GM18951 (cell line): ENCODE results near the gene UTP25.

Experiments used
- POLR2A ChIP-seq: IDR thresholded peaks from 4 replicates; pipeline ENCODE4 v1.6.1; 2011; ENCODE audit warnings: mild to moderate bottlenecking; ENCODE audit not compliant: insufficient read length, insufficient read depth; ENCODE audit errors: extremely low read depth
- in situ Hi-C: fragments of 300-500 bp; cut with MboI; formaldehyde crosslinking; loops from one replicate; pipeline ENCODE4 v1.12.0; 2022; ENCODE audit warnings: low sequenced_read_pairs, mixed read lengths, inconsistent platforms; ENCODE audit not compliant: unreplicated experiment

The UTP25 gene

GRCh38 chr1:209815490-209815889 lies 12.3 kb upstream of the UTP25 start:
- TF ChIP-seq POLR2A, result no peak
- in situ Hi-C loops, result no loop called here

- TF ChIP-seq POLR2A, result no peak
- in situ Hi-C loops, result no loop called here
Observed at GRCh38 chr1:209815931-209816341, 11.8 kb upstream of the UTP25 start.

GRCh38 chr1:209816923-209817322 lies 10.8 kb upstream of the UTP25 start:
- in situ Hi-C loops, result no loop called here
- TF ChIP-seq POLR2A, result no peak

- TF ChIP-seq POLR2A, result no peak
- in situ Hi-C loops, result no loop called here
Observed at GRCh38 chr1:209817691-209818090, 10.1 kb upstream of the UTP25 start.

GRCh38 chr1:209819058-209819457 lies 8.7 kb upstream of the UTP25 start:
- no peak for TF ChIP-seq POLR2A
- in situ Hi-C loops, result no loop called here

GRCh38 chr1:209820986-209821385 lies 6.8 kb upstream of the UTP25 start:
- in situ Hi-C loops, result no loop called here
- no peak for TF ChIP-seq POLR2A

GRCh38 chr1:209822706-209823105 lies 5.1 kb upstream of the UTP25 start:
- in situ Hi-C loops, result no loop called here
- TF ChIP-seq POLR2A, result no peak

- no peak for TF ChIP-seq POLR2A
- in situ Hi-C loops, result no loop called here
Observed at GRCh38 chr1:209823143-209824041, 4.4 kb upstream of the UTP25 start.

- in situ Hi-C loops, result no loop called here
- no peak for TF ChIP-seq POLR2A
Observed at GRCh38 chr1:209825591-209826434, 2.0 kb upstream of the UTP25 start.

GRCh38 chr1:209829716-209830115 lies 1.9 kb downstream of the UTP25 start:
- TF ChIP-seq POLR2A, result no peak
- in situ Hi-C loops, result no loop called here

- in situ Hi-C loops, result no loop called here
- TF ChIP-seq POLR2A, result no peak
Observed at GRCh38 chr1:209830722-209831121, 3.0 kb downstream of the UTP25 start.

GRCh38 chr1:209831615-209832014 lies 3.8 kb downstream of the UTP25 start:
- in situ Hi-C loops, result no loop called here
- no peak for TF ChIP-seq POLR2A

- in situ Hi-C loops, result no loop called here
- TF ChIP-seq POLR2A, result no peak
Observed at GRCh38 chr1:209835782-209836298, 8.1 kb downstream of the UTP25 start.

GRCh38 chr1:209837671-209838070 lies 9.9 kb downstream of the UTP25 start:
- in situ Hi-C loops, result no loop called here
- TF ChIP-seq POLR2A, result no peak

GRCh38 chr1:209838537-209838936 lies 10.8 kb downstream of the UTP25 start:
- in situ Hi-C loops, result no loop called here
- no peak for TF ChIP-seq POLR2A
